ENCODE measurements around the gene KAZN. TPM values are rescaled to one million over a fixed set of nuclear protein-coding genes. Genes with fewer than 3 reads are reported as not detected.

KAZN gene
- total and polyA plus RNA-seq, 11 donors, result 0.65 to 6.5 (median 2.3) TPM

- no peaks in the 10 kb centered on the region for H3K36me3 ChIP-seq
- peaks cover 0 to 9% (median 0%) of the 10 kb centered on the region in 9 donors for H3K27me3 ChIP-seq
- WGBS, 4 donors, result 82 to 94% (median 88%) methylated on average over 5 of the region's 5 CpGs
- peak overlapping the region in 5 of 12 donors; percentile 50 to 91 (median 80) for H3K27ac ChIP-seq
- no peak for ATAC-seq
- TF ChIP-seq POLR2A (IDR thresholded peaks at IDR 0.05), result no peak
- TF ChIP-seq CTCF (IDR thresholded peaks at IDR 0.05), result no peak
- intact Hi-C loops (cut with DNase I), result loop anchor here in 4 of 10 donors (5.0 to 10.0 kb wide), 3 partner anchors 57 to 280 kb away; partner anchors contain the start of gene CTRC (in 2 of the 4)
- no peak for DNase-seq
- H3K4me3 ChIP-seq, result peak overlapping the region in 7 of 12 donors; percentile 71 to 90 (median 82)
- no peaks in the 10 kb centered on the region for H3K9me3 ChIP-seq
- H3K4me1 ChIP-seq, result peaks cover 0 to 74% (median 19%) of the 10 kb centered on the region in 12 donors
These were observed 556.7 kb downstream of the KAZN start for GRCh38 chr1:15155191-15155590.

GRCh38 chr1:15155888-15156741 is 557.6 kb downstream of the KAZN start:
- Histone ChIP-seq H3K4me3 (peak overlapping the region in 5 of 12 donors; percentile 10 to 26 (median 21)), H3K9me3 (no peaks in the 10 kb centered on the region), H3K27me3 (peaks cover 0 to 9% (median 0%) of the 10 kb centered on the region in 9 donors), H3K27ac (peak overlapping the region in 9 of 12 donors; percentile 2 to 91 (median 35)), H3K36me3 (no peaks in the 10 kb centered on the region), H3K4me1 (peaks cover 0 to 80% (median 19%) of the 10 kb centered on the region in 12 donors)
- WGBS, 4 donors, result 51 to 63% (median 60%) methylated on average over 8 to 11 of the region's 11 CpGs
- no peak for TF ChIP-seq POLR2A (IDR thresholded peaks at IDR 0.05)
- TF ChIP-seq CTCF (IDR thresholded peaks at IDR 0.05), result no peak
- no peak for ATAC-seq
- DNase-seq, result no peak
- intact Hi-C loops (cut with DNase I), result loop anchor here in 4 of 10 donors (5.0 to 10.0 kb wide), 3 partner anchors 56 to 279 kb away; partner anchors contain the start of gene CTRC (in 2 of the 4)

GRCh38 chr1:15156807-15157380 is 558.4 kb downstream of the KAZN start:
- peak overlapping the region in 7 of 12 donors; percentile 2 to 91 (median 35) for H3K27ac ChIP-seq
- 77 to 86% (median 81%) methylated on average over 9 of the region's 9 CpGs for WGBS, 4 donors

More at GRCh38 chr1:15156807-15157380, 558.4 kb downstream of the KAZN start:
- H3K36me3 ChIP-seq, result no peaks in the 10 kb centered on the region
- H3K27me3 ChIP-seq, result peaks cover 0 to 9% (median 0%) of the 10 kb centered on the region in 9 donors
- DNase-seq, result no peak
- H3K9me3 ChIP-seq, result no peaks in the 10 kb centered on the region
- peak overlapping the region in 1 of 12 donors; percentile 26 for H3K4me3 ChIP-seq
- ATAC-seq, result no peak
- no peak for TF ChIP-seq CTCF (IDR thresholded peaks at IDR 0.05)
- no peak for TF ChIP-seq POLR2A (IDR thresholded peaks at IDR 0.05)
- intact Hi-C loops (cut with DNase I), result loop anchor here in 4 of 10 donors (5.0 to 10.0 kb wide), 3 partner anchors 55 to 278 kb away; partner anchors contain the start of gene CTRC (in 2 of the 4)
- H3K4me1 ChIP-seq, result peaks cover 0 to 77% (median 17%) of the 10 kb centered on the region in 12 donors
